Bronchial epithelial cell (primary cell): Measurements from ENCODE around the gene LCN9. TPM values are rescaled to one million over a fixed set of nuclear protein-coding genes. Genes with fewer than 3 reads are reported as not detected.

Experiments
- DNase-seq: peaks from one replicate; pipeline ENCODE4 v3.0.0-alpha.2; 2010; ENCODE audit warnings: low read depth
- FAIRE-seq: peaks from 2 replicates; lab custom pipeline; 2011; peaks lifted over from hg19 to GRCh38; lab: Jason Lieb, UNC
- H3K27me3 ChIP-seq: 2 replicates; pipeline ENCODE4 v1.5.1; 2011; ENCODE audit warnings: low read length; ENCODE audit not compliant: control insufficient read depth, insufficient read depth
- H3K36me3 ChIP-seq: 2 replicates; pipeline ENCODE4 v1.5.1; 2011; ENCODE audit warnings: low read length; ENCODE audit not compliant: control insufficient read depth, insufficient read depth
- H3K4me3 ChIP-seq: 2 replicates; pipeline ENCODE4 v1.5.1; 2011; ENCODE audit warnings: mild to moderate bottlenecking, low read depth, low read length, control low read depth
- total RNA-seq: library from RNA; depleted of rRNA; stranded (reverse); fragments of >200 nt; gene quantifications from 2 replicates; pipeline ENCODE4 v1.2.1, GENCODE V29; 2014
- TF ChIP-seq, protein P1 (sequence below): IDR thresholded peaks from 2 replicates; pipeline ENCODE4 v1.5.1; 2011; ENCODE audit warnings: mild to moderate bottlenecking, moderate library complexity, low read length, control low read depth, inconsistent platforms; ENCODE audit not compliant: insufficient read depth, severe bottlenecking

LCN9 gene, protein sequence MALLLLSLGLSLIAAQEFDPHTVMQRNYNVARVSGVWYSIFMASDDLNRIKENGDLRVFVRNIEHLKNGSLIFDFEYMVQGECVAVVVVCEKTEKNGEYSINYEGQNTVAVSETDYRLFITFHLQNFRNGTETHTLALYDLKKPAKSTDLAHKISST
- total RNA-seq, result not detected in 2 replicates

DNA sequence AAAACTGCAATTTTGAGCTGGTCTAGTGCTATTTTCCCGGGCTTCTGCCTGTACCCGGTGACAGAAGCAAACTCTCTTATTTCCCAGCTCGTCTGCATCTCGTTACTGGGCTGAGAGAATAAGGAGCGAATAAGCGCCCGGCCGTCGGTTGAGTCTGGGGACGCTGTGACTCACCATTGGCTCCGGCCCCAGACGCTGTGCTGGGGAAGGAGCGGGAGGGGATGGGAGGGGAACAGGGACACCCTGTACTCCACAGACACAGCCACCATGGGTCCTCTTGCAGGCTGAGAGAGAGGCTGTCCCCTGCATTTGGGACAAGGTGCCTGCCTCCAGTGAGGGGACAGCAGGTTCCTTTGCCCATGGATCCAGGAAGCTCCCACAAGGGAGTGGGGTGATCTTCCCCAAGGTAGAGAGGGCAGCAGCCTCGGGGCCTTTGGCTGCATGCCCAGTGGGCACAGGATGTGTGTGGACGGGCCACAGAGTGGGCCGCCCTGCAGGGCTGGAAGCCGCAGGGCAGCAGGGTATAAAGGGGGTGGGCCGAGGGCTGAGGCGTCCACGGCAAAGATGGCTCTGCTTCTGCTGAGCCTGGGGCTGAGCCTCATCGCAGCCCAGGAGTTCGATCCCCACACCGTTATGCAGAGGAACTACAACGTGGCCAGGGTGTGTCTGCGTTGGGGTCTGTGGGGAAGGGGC is at the start of gene LCN9:
Gene LCN9 (plus strand): TSS at position 552 of the 693 bp plus-strand sequence. CDS start 13 bp downstream, at position 565.
- DNase-seq (no peak), FAIRE-seq (no peak)
- Histone ChIP-seq H3K36me3 (no peaks in the 10 kb centered on the region), H3K4me3 (no peak within 1 kb of the TSS), H3K27me3 (no peaks in the 10 kb centered on the region)
- TF ChIP-seq, protein P1, sequence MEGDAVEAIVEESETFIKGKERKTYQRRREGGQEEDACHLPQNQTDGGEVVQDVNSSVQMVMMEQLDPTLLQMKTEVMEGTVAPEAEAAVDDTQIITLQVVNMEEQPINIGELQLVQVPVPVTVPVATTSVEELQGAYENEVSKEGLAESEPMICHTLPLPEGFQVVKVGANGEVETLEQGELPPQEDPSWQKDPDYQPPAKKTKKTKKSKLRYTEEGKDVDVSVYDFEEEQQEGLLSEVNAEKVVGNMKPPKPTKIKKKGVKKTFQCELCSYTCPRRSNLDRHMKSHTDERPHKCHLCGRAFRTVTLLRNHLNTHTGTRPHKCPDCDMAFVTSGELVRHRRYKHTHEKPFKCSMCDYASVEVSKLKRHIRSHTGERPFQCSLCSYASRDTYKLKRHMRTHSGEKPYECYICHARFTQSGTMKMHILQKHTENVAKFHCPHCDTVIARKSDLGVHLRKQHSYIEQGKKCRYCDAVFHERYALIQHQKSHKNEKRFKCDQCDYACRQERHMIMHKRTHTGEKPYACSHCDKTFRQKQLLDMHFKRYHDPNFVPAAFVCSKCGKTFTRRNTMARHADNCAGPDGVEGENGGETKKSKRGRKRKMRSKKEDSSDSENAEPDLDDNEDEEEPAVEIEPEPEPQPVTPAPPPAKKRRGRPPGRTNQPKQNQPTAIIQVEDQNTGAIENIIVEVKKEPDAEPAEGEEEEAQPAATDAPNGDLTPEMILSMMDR, result no peak

GRCh38 chr9:135613946-135614805 is 48.9 kb upstream of the LCN9 start:
- DNase-seq, result no peak
- no peak overlapping the region for H3K4me3 ChIP-seq
- no peaks in the 10 kb centered on the region for H3K27me3 ChIP-seq
- TF ChIP-seq, protein P1, result no peak
- no peak for FAIRE-seq
- no peaks in the 10 kb centered on the region for H3K36me3 ChIP-seq

GRCh38 chr9:135614821-135615665 is 48.1 kb upstream of the LCN9 start:
- DNase-seq (no peak), FAIRE-seq (no peak)
- no peaks in the 10 kb centered on the region for H3K27me3 ChIP-seq
- no peaks in the 10 kb centered on the region for H3K36me3 ChIP-seq
- H3K4me3 ChIP-seq, result no peak overlapping the region
- TF ChIP-seq, protein P1, result no peak

GRCh38 chr9:135615666-135616618 is 47.2 kb upstream of the LCN9 start:
- TF ChIP-seq, protein P1, result no peak
- peaks cover 3% of the 10 kb centered on the region for H3K27me3 ChIP-seq
- H3K36me3 ChIP-seq, result no peaks in the 10 kb centered on the region
- FAIRE-seq, result no peak
- no peak for DNase-seq
- H3K4me3 ChIP-seq, result no peak overlapping the region
